GM19397 (cell line): ENCODE results near the gene F7.

ENCODE experiments used
- ATAC-seq: cut with Tn5 transposase; IDR thresholded peaks from one replicate; pipeline ENCODE4 v1.9.1; 2021; ENCODE audit warnings: mild to moderate bottlenecking, moderate library complexity; ENCODE audit not compliant: unreplicated experiment

F7 gene

GRCh38 chr13:113166681-113167080, 61.1 kb downstream of the F7 start:
- no peak for ATAC-seq

GRCh38 chr13:113167155-113167554, 61.6 kb downstream of the F7 start:
- no peak for ATAC-seq

GRCh38 chr13:113167575-113167974, 62.0 kb downstream of the F7 start:
- no peak for ATAC-seq

GRCh38 chr13:113168211-113168610, 62.6 kb downstream of the F7 start:
- no peak for ATAC-seq

GRCh38 chr13:113169277-113170272, 64.0 kb downstream of the F7 start:
- ATAC-seq, result no peak
